Retina (tissue), 1 donor: Measurements from ENCODE around the gene PTPRQ.

Experiments used
- DNase-seq: peaks from one replicate; pipeline ENCODE4 v3.0.0-alpha.2; 2016

The PTPRQ gene

DNA sequence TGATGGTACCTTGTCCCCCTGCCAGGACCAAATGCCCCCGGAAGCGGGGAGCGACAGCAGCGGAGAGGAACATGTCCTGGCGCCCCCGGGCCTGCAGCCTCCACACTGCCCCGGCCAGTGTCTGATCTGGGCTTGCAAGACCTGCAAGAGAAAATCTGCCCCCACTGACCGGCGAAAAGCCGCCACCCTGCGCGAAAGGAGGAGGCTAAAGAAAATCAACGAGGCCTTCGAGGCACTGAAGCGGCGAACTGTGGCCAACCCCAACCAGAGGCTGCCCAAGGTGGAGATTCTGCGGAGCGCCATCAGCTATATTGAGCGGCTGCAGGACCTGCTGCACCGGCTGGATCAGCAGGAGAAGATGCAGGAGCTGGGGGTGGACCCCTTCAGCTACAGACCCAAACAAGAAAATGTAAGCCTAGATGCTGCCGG is 263.8 kb downstream of the PTPRQ start:
- DNase-seq: peak; percentile 76

DNA sequence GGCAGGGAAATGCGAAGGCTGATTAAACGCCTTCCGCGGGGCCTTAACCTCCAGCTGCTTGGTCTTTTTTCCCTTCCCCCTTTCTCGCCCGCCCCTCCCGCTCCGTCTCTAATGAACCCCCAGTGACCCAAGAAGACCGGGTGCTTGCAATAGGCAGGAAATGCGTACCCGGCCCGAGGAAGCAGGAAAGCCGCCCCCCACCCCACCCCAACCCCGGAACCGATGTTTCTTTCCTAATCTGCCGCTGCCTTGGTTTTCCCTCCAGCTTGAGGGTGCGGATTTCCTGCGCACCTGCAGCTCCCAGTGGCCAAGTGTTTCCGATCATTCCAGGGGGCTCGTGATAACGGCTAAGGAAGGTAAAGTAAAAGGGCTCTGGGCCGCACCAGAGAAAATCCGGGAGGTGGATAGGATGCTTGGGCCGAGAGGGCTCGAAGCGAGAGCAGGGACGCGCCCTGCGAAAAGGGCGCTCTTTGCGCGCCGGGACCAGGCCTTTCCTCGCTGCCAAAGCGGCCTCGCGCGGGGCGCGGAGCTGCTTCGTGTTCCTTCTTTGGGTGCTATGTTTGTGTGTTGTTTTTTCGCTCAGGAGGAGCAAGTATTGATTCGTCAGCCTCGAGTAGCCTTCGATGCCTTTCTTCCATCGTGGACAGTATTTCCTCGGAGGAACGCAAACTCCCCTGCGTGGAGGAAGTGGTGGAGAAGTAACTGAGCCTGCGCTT is 264.4 kb downstream of the PTPRQ start:
- DNase-seq: peak; percentile 85

DNA sequence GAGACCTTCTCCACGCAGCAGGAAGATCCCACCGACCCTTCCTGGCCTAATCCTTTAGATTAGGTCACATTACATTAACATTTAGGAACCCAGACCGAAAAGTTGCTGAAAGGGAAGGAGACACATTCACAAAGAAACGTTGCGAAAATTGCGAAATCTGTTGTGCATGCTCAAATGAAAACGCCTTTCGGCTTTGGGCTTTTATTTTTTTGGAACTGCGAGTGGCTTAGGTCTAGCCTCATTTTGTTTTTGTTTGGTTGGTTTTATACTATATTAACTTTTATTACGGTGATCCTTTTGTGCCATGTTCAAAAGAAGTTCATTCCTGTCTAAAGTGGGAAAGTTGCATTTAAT is 264.9 kb downstream of the PTPRQ start:
- no peak for DNase-seq

DNA sequence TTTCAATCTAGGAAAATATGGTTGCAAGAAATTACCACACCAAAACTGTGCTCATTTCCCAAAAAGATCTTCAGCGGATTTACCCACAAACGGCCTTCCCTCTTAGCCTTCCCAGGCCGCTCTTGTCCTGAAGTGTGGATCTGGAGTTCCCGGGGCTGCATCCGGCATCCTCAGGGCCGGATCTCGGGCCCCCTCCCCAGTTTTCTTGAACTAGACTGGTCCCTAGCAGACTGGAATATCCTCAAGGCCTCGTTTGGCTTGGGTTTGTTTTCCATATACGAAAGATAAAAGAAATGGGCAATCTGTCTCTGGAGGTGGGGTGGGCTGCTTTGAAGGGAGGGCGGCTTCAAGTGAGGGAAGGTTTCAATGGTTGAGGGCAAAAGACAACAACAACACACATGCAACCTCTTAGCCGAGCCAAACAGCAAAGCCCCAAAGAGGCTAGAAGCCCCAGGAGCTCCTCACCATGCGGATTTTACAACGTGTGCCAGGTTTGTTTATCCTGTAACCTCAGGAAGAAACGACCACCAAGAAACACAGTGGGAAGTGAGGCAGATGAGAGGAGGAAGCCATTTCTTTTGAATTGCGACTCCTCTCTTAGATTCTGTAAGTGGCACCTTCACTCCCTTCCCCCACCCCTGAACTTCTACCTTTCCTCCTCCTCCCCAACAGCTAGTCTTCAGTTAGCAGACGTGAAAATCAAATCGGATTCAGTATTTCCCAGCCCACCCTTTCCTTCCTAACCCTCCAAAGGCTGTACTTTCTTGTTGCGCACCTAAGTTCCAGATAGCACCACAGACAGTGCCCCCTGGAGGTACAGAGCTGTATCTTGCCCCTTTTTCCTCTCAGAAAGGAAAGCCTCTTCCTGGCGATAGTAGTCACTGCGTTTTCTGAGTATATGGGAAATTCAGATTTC is 266.0 kb downstream of the PTPRQ start:
- DNase-seq: peak; percentile 29

DNA sequence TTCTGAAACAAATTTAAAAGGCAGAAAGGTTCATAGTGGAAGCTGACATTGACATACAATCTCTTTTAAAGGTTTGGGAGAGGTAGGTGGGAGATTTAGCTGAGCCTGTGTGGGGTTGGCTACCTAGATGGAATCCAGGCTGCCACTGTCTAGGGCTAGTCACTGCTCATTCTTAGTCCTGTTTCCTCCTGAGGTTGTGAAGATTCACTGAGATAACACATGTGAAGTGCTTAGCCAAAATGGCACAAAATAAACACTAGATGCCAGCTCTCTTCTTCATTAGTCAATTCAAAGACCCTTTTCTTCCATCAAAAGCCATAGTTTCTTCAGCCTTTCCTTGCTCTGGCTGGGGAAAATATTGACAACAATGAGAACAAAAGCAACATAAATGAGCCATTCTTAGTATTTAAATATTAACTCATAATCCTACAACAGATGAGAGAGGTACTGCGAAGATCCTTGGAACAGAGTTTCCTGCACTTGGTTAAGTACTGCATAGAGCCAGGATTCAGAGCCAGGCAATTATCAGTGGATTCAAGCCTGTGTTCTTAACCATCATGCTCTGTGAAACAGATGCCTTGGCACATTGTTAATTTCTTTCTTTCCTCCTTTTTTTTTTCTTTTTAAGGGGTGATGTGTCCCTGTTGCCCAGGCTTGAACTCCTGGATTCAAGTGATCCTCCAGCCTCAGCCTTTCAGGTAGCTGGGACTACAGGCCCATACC is 266.9 kb downstream of the PTPRQ start:
- DNase-seq: no peak

DNA sequence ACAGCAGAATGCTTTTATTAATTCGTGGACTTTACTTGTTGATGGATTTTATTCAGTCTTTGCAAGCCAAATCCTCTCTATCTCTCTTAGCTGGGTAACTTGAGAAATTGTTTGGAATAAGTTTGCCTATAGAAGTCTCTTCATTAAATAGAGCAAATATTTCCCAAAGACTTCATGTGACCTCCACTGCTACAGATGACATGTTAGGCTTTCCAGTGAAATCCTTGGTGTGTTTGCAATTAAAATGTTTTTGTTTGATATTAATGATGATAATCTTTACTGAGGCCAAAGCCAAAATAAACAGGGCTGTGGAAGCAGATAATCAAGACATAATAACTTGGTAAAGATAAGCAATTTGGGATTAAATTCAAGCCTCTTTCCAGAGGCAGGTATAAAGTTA is 267.8 kb downstream of the PTPRQ start:
- no peak for DNase-seq

GRCh38 chr12:80712866-80713265 is 268.8 kb downstream of the PTPRQ start:
- no peak for DNase-seq

GRCh38 chr12:80713419-80713818 is 269.4 kb downstream of the PTPRQ start:
- no peak for DNase-seq

DNA sequence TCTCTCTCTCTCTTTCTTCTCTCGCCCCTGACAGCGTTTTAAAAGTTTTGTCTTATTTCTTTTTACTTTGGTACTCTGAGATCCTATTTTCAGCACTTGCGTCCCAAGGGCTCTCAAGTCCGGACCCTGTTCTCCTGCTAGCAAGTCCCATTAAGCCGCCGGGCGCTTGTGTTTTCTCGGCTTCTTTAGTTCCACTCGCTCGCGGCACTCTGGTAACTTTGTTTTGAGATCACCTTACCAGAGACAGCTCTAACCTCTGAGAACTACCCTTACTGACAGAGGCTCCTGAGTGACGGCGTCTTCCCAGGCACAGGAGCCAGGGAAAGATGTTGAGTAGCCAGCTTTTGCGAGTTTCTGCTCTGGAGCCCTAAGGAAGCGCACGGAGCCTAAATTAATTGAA is 270.0 kb downstream of the PTPRQ start:
- peak; percentile 62 for DNase-seq

DNA sequence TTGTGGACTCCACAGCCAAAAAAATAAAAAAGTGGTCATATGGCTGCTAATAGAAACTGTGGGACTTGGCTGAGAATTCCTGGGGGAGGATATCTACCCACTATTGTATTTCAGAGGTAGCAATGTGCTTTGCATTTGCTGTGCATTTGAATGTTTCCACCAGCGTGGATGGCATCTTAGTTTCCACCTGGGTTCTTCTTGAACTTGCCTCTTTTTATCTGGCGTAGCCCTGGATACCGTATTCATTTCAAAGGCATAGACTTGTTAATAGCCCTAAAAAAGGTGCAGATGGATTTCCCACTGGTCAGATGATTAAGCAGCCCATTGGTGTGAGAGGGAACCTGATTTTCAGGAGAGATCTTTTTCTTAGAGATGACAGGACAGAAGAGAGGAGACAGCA is 270.8 kb downstream of the PTPRQ start:
- DNase-seq: no peak

- DNase-seq: no peak
Observed at GRCh38 chr12:80715713-80716249, 271.7 kb downstream of the PTPRQ start.

- DNase-seq: peak; percentile 41
Observed at GRCh38 chr12:80716696-80717469, 272.8 kb downstream of the PTPRQ start, which contains the start of gene MYF5. MYF5 (plus strand) TSS chr12:80716912; CDS start chr12:80717064, 152 bp downstream.

GRCh38 chr12:80717856-80718255 is 273.8 kb downstream of the PTPRQ start:
- DNase-seq: no peak

GRCh38 chr12:80720516-80720915 is 276.5 kb downstream of the PTPRQ start:
- no peak for DNase-seq

DNA sequence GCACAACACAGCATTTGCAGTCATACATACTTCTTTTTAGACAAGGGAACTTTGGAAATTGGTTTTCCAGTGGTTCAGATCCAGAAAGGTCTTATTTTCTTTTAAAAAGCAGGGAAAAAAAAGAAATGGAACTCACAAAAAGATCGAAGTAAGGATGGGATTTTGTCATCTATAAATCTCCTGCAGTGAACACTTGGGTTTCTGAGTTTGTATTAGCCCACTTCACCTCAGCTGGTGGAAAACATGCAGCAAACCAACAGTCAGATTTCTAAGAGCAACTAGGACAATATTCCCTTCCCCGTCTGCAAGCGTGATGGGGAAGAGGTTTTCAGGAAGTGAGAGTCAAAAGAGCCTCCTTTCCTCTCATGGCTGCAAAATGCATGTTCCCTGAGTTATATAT is 277.3 kb downstream of the PTPRQ start:
- DNase-seq: no peak
